Loucy (cell line): ENCODE measurements around the gene RAI1.

ENCODE experiments used
- CTCF ChIP-seq: fragments of 200-600 bp; sonication (generic); conservative IDR thresholded peaks from 2 replicates; pipeline ENCODE4 v1.5.1; 2014; ENCODE audit warnings: mild to moderate bottlenecking, antibody characterized with exemption, low read length
- EZH2phosphoT487 ChIP-seq: fragments of 200-600 bp; IDR thresholded peaks from 2 replicates; pipeline ENCODE4 v1.6.1; 2018; ENCODE audit warnings: antibody characterized with exemption, mild to moderate bottlenecking, moderate library complexity, borderline replicate concordance

DNA sequence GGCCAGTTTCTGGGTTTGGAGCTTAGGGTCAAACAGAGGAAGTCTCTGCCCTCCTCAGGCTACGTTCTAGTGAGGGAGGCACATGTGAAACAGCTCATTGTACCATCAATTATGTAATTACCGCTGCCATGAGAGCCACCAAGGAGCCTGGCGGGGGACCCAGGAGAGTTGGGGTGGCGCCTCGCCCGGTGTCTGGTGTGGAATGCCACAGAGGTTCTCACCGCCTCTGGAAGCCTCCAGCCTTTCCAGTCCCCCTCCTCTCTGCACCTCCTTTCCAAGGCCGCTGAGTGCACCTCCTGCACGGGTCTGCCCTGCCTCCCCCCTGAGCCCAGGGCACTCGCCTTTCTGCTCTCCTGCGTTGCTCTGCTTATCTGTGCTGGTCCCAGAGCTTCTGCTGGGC is 104.1 kb downstream of the RAI1 start:
- TF ChIP-seq CTCF: no peak
- no peak for TF ChIP-seq EZH2phosphoT487
